Measurements from ENCODE around the gene METTL26.

METTL26 gene

GRCh38 chr16:619476-620100 lies 16.5 kb downstream of the METTL26 start:
- no peak overlapping the region for H3K4me3 ChIP-seq (ENCODE audit: low read length)
- TF ChIP-seq, protein P1, sequence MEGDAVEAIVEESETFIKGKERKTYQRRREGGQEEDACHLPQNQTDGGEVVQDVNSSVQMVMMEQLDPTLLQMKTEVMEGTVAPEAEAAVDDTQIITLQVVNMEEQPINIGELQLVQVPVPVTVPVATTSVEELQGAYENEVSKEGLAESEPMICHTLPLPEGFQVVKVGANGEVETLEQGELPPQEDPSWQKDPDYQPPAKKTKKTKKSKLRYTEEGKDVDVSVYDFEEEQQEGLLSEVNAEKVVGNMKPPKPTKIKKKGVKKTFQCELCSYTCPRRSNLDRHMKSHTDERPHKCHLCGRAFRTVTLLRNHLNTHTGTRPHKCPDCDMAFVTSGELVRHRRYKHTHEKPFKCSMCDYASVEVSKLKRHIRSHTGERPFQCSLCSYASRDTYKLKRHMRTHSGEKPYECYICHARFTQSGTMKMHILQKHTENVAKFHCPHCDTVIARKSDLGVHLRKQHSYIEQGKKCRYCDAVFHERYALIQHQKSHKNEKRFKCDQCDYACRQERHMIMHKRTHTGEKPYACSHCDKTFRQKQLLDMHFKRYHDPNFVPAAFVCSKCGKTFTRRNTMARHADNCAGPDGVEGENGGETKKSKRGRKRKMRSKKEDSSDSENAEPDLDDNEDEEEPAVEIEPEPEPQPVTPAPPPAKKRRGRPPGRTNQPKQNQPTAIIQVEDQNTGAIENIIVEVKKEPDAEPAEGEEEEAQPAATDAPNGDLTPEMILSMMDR (conservative IDR thresholded peaks at IDR 0.05; ENCODE audit: low read depth, low read length), result no peak
- DNase-seq (ENCODE audit: low read depth), result no peak

GRCh38 chr16:617855-618254 lies 18.2 kb downstream of the METTL26 start:
- DNase-seq (ENCODE audit: low read depth), result no peak
- TF ChIP-seq, protein P1 (conservative IDR thresholded peaks at IDR 0.05; ENCODE audit: low read depth, low read length), result no peak
- H3K4me3 ChIP-seq (ENCODE audit: low read length), result no peak overlapping the region

- TF ChIP-seq, protein P1 (conservative IDR thresholded peaks at IDR 0.05; ENCODE audit: low read depth, low read length), result no peak
- H3K4me3 ChIP-seq (ENCODE audit: low read length), result no peak overlapping the region
- DNase-seq (ENCODE audit: low read depth), result no peak
These were observed 19.1 kb downstream of the METTL26 start for GRCh38 chr16:616733-617586.

- TF ChIP-seq, protein P1 (conservative IDR thresholded peaks at IDR 0.05; ENCODE audit: low read depth, low read length), result no peak
- H3K4me3 ChIP-seq (ENCODE audit: low read length), result no peak overlapping the region
- no peak for DNase-seq (ENCODE audit: low read depth)
These were observed 21.0 kb downstream of the METTL26 start for GRCh38 chr16:615122-615521.

- DNase-seq (ENCODE audit: low read depth), result no peak
- TF ChIP-seq, protein P1 (conservative IDR thresholded peaks at IDR 0.05; ENCODE audit: low read depth, low read length), result peak; percentile 81
- no peak overlapping the region for H3K4me3 ChIP-seq (ENCODE audit: low read length)
These were observed 25.4 kb downstream of the METTL26 start for GRCh38 chr16:610513-611381.

GRCh38 chr16:609984-610383 lies 26.1 kb downstream of the METTL26 start:
- TF ChIP-seq, protein P1 (conservative IDR thresholded peaks at IDR 0.05; ENCODE audit: low read depth, low read length), result no peak
- no peak overlapping the region for H3K4me3 ChIP-seq (ENCODE audit: low read length)
- no peak for DNase-seq (ENCODE audit: low read depth)
